Stimulated activated naive CD4-positive, alpha-beta T cell (primary cell): ENCODE data around the gene TAS2R50.
"Not testable (repeated sequence)": the region's sequence is repeated elsewhere in the genome, so short reads cannot be mapped to it uniquely, and the experiment has no call there.

Experiments
- DNase-seq, 6 experiments: peaks; one replicate each; lab custom pipeline; 2025; lab: John Stamatoyannopoulos, UW

Gene TAS2R50

GRCh38 chr12:10986812-10987211 is at the start of gene TAS2R50:
Gene TAS2R50, minus strand, starts transcription at chr12:10986912. Its CDS starts 52 bp downstream, at chr12:10986860.
- DNase-seq: no peak

- not testable (repeated sequence) for DNase-seq
These were observed 47.2 kb upstream of the TAS2R50 start for GRCh38 chr12:11033959-11034358.

- DNase-seq: no peak
These were observed 44.6 kb upstream of the TAS2R50 start, which contains the start of gene TAS2R31 for GRCh38 chr12:11031307-11031706. Gene TAS2R31, minus strand, starts transcription at chr12:11031407. Its CDS starts 72 bp downstream, at chr12:11031335.

- no peak for DNase-seq
These were observed 39.4 kb upstream of the TAS2R50 start for GRCh38 chr12:11026118-11026517.

- DNase-seq: no peak
These were observed 36.7 kb upstream of the TAS2R50 start for GRCh38 chr12:11023387-11023786.

- no peak for DNase-seq
These were observed 35.8 kb upstream of the TAS2R50 start, which contains the start of gene TAS2R19 for GRCh38 chr12:11022520-11022919. Gene TAS2R19, minus strand, starts transcription at chr12:11022620. Its CDS starts 49 bp downstream, at chr12:11022571.

- no peak for DNase-seq
These were observed 30.2 kb upstream of the TAS2R50 start for GRCh38 chr12:11016937-11017336.

- no peak for DNase-seq
These were observed 29.2 kb upstream of the TAS2R50 start for GRCh38 chr12:11015775-11016430.

GRCh38 chr12:11014234-11014633 is 27.5 kb upstream of the TAS2R50 start:
- no peak for DNase-seq

GRCh38 chr12:11007608-11008007 is 20.9 kb upstream of the TAS2R50 start:
- DNase-seq: no peak

- DNase-seq: no peak
These were observed 11.5 kb upstream of the TAS2R50 start, which contains the start of gene TAS2R20 for GRCh38 chr12:10998204-10998603. Gene TAS2R20, minus strand, starts transcription at chr12:10998304. Its CDS starts 429 bp downstream, at chr12:10997875.

GRCh38 chr12:10994307-10994706 is 7.6 kb upstream of the TAS2R50 start:
- no peak for DNase-seq

- no peak for DNase-seq
These were observed 2.4 kb upstream of the TAS2R50 start for GRCh38 chr12:10989107-10989506.

GRCh38 chr12:10982244-10982643 is 4.5 kb downstream of the TAS2R50 start:
- peak; percentile 3 to 90 (median 52) for DNase-seq

- DNase-seq: no peak
These were observed 11.7 kb downstream of the TAS2R50 start for GRCh38 chr12:10974965-10975364.

- no peak for DNase-seq
These were observed 17.8 kb downstream of the TAS2R50 start for GRCh38 chr12:10968765-10969456.

- DNase-seq: no peak
These were observed 19.3 kb downstream of the TAS2R50 start for GRCh38 chr12:10967409-10967808.

- DNase-seq: no peak
These were observed 20.4 kb downstream of the TAS2R50 start for GRCh38 chr12:10966314-10966713.

- no peak for DNase-seq
These were observed 21.2 kb downstream of the TAS2R50 start for GRCh38 chr12:10965476-10965875.

- peak in 3 of 6 experiments; percentile 46 to 71 (median 55) for DNase-seq
These were observed 26.5 kb downstream of the TAS2R50 start for GRCh38 chr12:10960211-10960610.

GRCh38 chr12:10959804-10960203 is 26.9 kb downstream of the TAS2R50 start:
- no peak for DNase-seq

- no peak for DNase-seq
These were observed 29.0 kb downstream of the TAS2R50 start for GRCh38 chr12:10957741-10958140.

- DNase-seq: no peak
These were observed 30.6 kb downstream of the TAS2R50 start for GRCh38 chr12:10956085-10956484.
